Measurements from ENCODE around the gene DUSP1. TPM values are rescaled to one million over a fixed set of nuclear protein-coding genes. Genes with fewer than 3 reads are reported as not detected.

Gene DUSP1
- total and polyA plus RNA-seq, 9 of the 15 experiments (the other 6 are each of a cell fraction or from before 2014, with no cell fraction given) = 2.1 to 14.2 (median 8.5) TPM

DNA sequence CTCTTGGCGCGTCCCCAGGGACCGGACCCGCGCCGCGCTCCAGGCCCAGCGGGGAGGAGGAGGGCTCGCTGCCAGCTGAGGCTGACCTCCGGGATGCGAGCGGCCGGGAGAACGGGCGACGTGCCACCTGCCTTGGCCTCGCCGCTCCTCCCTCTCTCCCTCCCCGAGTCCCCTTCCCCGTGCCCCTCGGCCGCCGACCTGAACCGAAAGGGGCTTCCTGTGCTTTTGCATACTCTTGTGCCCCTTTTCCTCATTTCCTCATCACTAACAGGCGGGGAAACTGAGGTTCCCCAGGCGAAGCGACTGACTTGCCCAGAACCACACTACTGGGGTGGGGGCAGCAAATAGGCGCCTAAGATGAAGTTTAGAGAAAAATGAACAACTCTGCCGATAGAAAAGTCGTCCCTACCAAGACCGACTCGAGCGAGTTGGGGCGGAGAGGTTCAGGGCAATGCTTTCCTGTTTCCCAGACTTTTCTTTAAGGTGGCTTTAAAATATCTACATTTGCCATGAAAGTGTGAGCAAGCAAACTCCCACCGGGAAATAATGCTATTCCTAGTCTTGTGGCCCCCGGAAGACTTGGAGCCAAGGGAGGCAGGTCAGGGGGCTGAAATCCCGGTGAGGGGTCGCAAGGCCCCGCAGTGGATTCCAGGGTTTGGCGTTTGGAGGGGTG lies 580 bp upstream of the DUSP1 start (continued):
- TF ChIP-seq ZFP1 (CRISPR knock-in tag; IDR thresholded peaks at IDR 0.05) = no peak
- peak; percentile 53; the same call in 1 of the 2 replicates for TF ChIP-seq ZNF589 (CRISPR knock-in tag; IDR thresholded peaks at IDR 0.05; ENCODE audit: low read depth)
- TF ChIP-seq ZNF197 (CRISPR knock-in tag; IDR thresholded peaks at IDR 0.05; ENCODE audit: low read depth) = no peak
- no peak for TF ChIP-seq NONO (IDR thresholded peaks at IDR 0.05; ENCODE audit: low read depth in 2 of 2, low read length in 1 of 2)
- no peak for TF ChIP-seq ZNF280B (CRISPR knock-in tag; IDR thresholded peaks at IDR 0.05)
- TF ChIP-seq KDM2B (CRISPR knock-in tag; IDR thresholded peaks at IDR 0.05) = no peak
- TF ChIP-seq SIX5 (IDR thresholded peaks at IDR 0.05; ENCODE audit: borderline replicate concordance in 1 of 2, insufficient read depth in 1 of 2, low read depth in 1 of 2, low read length in 2 of 2) = no peak
- TF ChIP-seq FOS (IDR thresholded peaks at IDR 0.05; ENCODE audit: extremely low read depth, insufficient read length) = no peak
- TF ChIP-seq GTF2E2 (tag; IDR thresholded peaks at IDR 0.05) = no peak
- no peak for TF ChIP-seq ZNF668 (CRISPR knock-in tag; IDR thresholded peaks at IDR 0.05)
- TF ChIP-seq BRCA1 (IDR thresholded peaks at IDR 0.05) = no peak
- no peak for TF ChIP-seq BRCA1 (CRISPR knock-in tag; IDR thresholded peaks at IDR 0.05)
- no peak for TF ChIP-seq FUS (optimal IDR thresholded peaks at IDR 0.05; ENCODE audit: low read depth, low read length)
- no peak for TF ChIP-seq SOX6 (IDR thresholded peaks at IDR 0.05)
- TF ChIP-seq SRSF9 (IDR thresholded peaks at IDR 0.05; ENCODE audit: borderline replicate concordance, low read depth, low read length) = no peak
- TF ChIP-seq, protein P1, sequence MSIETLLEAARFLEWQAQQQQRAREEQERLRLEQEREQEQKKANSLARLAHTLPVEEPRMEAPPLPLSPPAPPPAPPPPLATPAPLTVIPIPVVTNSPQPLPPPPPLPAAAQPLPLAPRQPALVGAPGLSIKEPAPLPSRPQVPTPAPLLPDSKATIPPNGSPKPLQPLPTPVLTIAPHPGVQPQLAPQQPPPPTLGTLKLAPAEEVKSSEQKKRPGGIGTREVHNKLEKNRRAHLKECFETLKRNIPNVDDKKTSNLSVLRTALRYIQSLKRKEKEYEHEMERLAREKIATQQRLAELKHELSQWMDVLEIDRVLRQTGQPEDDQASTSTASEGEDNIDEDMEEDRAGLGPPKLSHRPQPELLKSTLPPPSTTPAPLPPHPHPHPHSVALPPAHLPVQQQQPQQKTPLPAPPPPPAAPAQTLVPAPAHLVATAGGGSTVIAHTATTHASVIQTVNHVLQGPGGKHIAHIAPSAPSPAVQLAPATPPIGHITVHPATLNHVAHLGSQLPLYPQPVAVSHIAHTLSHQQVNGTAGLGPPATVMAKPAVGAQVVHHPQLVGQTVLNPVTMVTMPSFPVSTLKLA (conservative IDR thresholded peaks at IDR 0.05) = no peak
- TF ChIP-seq NFIC (IDR thresholded peaks at IDR 0.05) = peak; percentile 92; the same call in 1 of the 2 replicates
- TF ChIP-seq CXXC5 (CRISPR knock-in tag; IDR thresholded peaks at IDR 0.05) = no peak
- TF ChIP-seq TRIM24 (IDR thresholded peaks at IDR 0.05) = no peak
- no peak for TF ChIP-seq ZNF609 (CRISPR knock-in tag; IDR thresholded peaks at IDR 0.05; ENCODE audit: borderline replicate concordance)
- no peak for TF ChIP-seq YBX1 (IDR thresholded peaks at IDR 0.05)
- no peak for TF ChIP-seq MYC (IDR thresholded peaks at IDR 0.05; ENCODE audit: low read depth, low read length)
- TF ChIP-seq MYC (CRISPR knock-in tag; IDR thresholded peaks at IDR 0.05; ENCODE audit: borderline replicate concordance, low read depth) = no peak
